ENCODE data around the gene ZNF804B. TPM values are rescaled to one million over a fixed set of nuclear protein-coding genes. Genes with fewer than 3 reads are reported as not detected.

ZNF804B gene
- total and polyA plus RNA-seq, 2 of the 4 experiments (the other 2 are of a cell fraction) = not detected

GRCh38 chr7:89316584-89317251 lies 557.2 kb downstream of the ZNF804B start:
- Histone ChIP-seq H3K56ac (ENCODE audit: extremely low read depth, insufficient read depth, low read length) (no peak overlapping the region), H4K20me1 (ENCODE audit: insufficient read depth, low read length) (no peaks in the 10 kb centered on the region), H2BK120ac (ENCODE audit: low read depth, low read length) (no peak overlapping the region), H2AK9ac (replicated peaks; ENCODE audit: low read depth, low read length, poor library complexity) (no peak overlapping the region), H3K9me1 (ENCODE audit: insufficient read depth, low read length) (no peaks in the 10 kb centered on the region), H2BK5ac (ENCODE audit: low read depth, low read length, poor library complexity, severe bottlenecking) (no peak overlapping the region), H3K4me1 (ENCODE audit: control insufficient read depth, insufficient read depth, low read length) (no peaks in the 10 kb centered on the region), H2BK15ac (ENCODE audit: low read depth, low read length) (no peak overlapping the region), H4K5ac (ENCODE audit: low read depth, low read length) (no peak overlapping the region), H3K9ac (ENCODE audit: low read depth, low read length) (no peak overlapping the region), H3K27me3 (ENCODE audit: control insufficient read depth, insufficient read depth, low read length) (no peaks in the 10 kb centered on the region), H3K4me2 (ENCODE audit: low read depth, low read length) (no peak overlapping the region), H3K4ac (ENCODE audit: low read depth, low read length) (no peak overlapping the region), H4K8ac (ENCODE audit: low read depth in 2 of 2, low read length in 2 of 2) (no peak overlapping the region), H3K23ac (ENCODE audit: low read depth, low read length) (no peak overlapping the region), H3K4me3 (ENCODE audit: insufficient read depth, low read depth, low read length) (no peak overlapping the region), H2AK5ac (ENCODE audit: low read depth, low read length) (no peak overlapping the region), H3K18ac (ENCODE audit: low read depth, low read length) (no peak overlapping the region), H2AFZ (replicated peaks; ENCODE audit: low read length, poor library complexity) (no peak overlapping the region), H2BK20ac (ENCODE audit: low read depth, low read length) (no peak overlapping the region), H3K9me3 (ENCODE audit: control insufficient read depth, insufficient read depth, low read length) (peaks cover 2% of the 10 kb centered on the region; the same call in 1 of the 2 replicates), H4K91ac (ENCODE audit: insufficient read depth, low read depth, low read length) (no peak overlapping the region), H3K36me3 (ENCODE audit: control insufficient read depth, insufficient read depth, low read length) (no peaks in the 10 kb centered on the region), H3K14ac (replicated peaks; ENCODE audit: low read depth, low read length) (no peak overlapping the region), H3K79me1 (ENCODE audit: low read depth in 1 of 2, low read length in 2 of 2) (no peaks in the 10 kb centered on the region), H3K27ac (ENCODE audit: insufficient read depth, low read length) (no peak overlapping the region)
- TF ChIP-seq CEBPB (IDR thresholded peaks at IDR 0.05; ENCODE audit: low read depth, low read length) = no peak
- TF ChIP-seq RFX5 (IDR thresholded peaks at IDR 0.05; ENCODE audit: low read depth, low read length) = no peak
- no peak for TF ChIP-seq SMC3 (IDR thresholded peaks at IDR 0.05; ENCODE audit: low read depth, low read length)
- TF ChIP-seq USF2 (IDR thresholded peaks at IDR 0.05; ENCODE audit: low read depth, low read length) = no peak
- TF ChIP-seq CTCF (conservative IDR thresholded peaks at IDR 0.05; ENCODE audit: low read depth, low read length) = no peak
- TF ChIP-seq FOS (IDR thresholded peaks at IDR 0.05; ENCODE audit: low read depth, low read length) = no peak
- no peak for TF ChIP-seq NFE2L2 (IDR thresholded peaks at IDR 0.05; ENCODE audit: low read depth, low read length)
- TF ChIP-seq MAFK (IDR thresholded peaks at IDR 0.05; ENCODE audit: low read depth, low read length) = no peak
- no peak for TF ChIP-seq CHD1 (IDR thresholded peaks at IDR 0.05; ENCODE audit: low read depth, low read length)
- no peak for TF ChIP-seq ELK1 (IDR thresholded peaks at IDR 0.05; ENCODE audit: borderline replicate concordance, low read depth, low read length)
- TF ChIP-seq RAD21 (IDR thresholded peaks at IDR 0.05; ENCODE audit: low read length) = no peak
- no peak for TF ChIP-seq POLR2A (IDR thresholded peaks at IDR 0.05; ENCODE audit: low read depth, low read length)
- no peak for TF ChIP-seq MXI1 (IDR thresholded peaks at IDR 0.05; ENCODE audit: borderline replicate concordance, low read depth, low read length)
- TF ChIP-seq RCOR1 (IDR thresholded peaks at IDR 0.05; ENCODE audit: insufficient replicate concordance, low read length) = no peak
- TF ChIP-seq BHLHE40 (IDR thresholded peaks at IDR 0.05; ENCODE audit: low read depth, low read length) = no peak
- no peak for TF ChIP-seq MAZ (IDR thresholded peaks at IDR 0.05; ENCODE audit: borderline replicate concordance, low read depth, low read length)
- no TSS peak for BruUV-seq (replicated peaks)
- intact Hi-C loops (cut with micrococcal nuclease) (no loop called here), in situ Hi-C loops (cut with MboI; ENCODE audit: low sequenced_read_pairs) (no loop called here), dilution Hi-C loops (cut with HindIII; ENCODE audit: low sequenced_read_pairs, unreplicated experiment) (no loop called here)
- no CpG with 5 or more reads among the region's 1 CpG for WGBS, 2 experiments (ENCODE audit: extremely low coverage in 2 of 2, insufficient read length in 1 of 2)
- POLR2A ChIA-PET (ENCODE audit: unreplicated experiment) = no interaction called here
- no peak for ATAC-seq (ENCODE audit: low read depth)
- CTCF ChIA-PET = no interaction called here
- DNase-seq = no peak
